ENCODE data around the gene SCARF1.

Gene SCARF1

GRCh38 chr17:1647802-1648171 is 2.3 kb upstream of the SCARF1 start:
- DNase-seq: no peak

- DNase-seq: no peak
Measured at GRCh38 chr17:1646199-1646875, 805 bp upstream of the SCARF1 start.

- DNase-seq: no peak
Measured at GRCh38 chr17:1644493-1645206, 882 bp downstream of the SCARF1 start.

GRCh38 chr17:1643999-1644492 is 1.5 kb downstream of the SCARF1 start:
- no peak for DNase-seq

- DNase-seq: no peak
Measured at GRCh38 chr17:1643293-1643998, 2.1 kb downstream of the SCARF1 start.

- DNase-seq: no peak
Measured at GRCh38 chr17:1641065-1641403, 4.5 kb downstream of the SCARF1 start.

- peak in 1 of 2 donors; percentile 49 for DNase-seq
Measured at GRCh38 chr17:1640329-1641064, 5.0 kb downstream of the SCARF1 start.

GRCh38 chr17:1639549-1640180 is 5.9 kb downstream of the SCARF1 start:
- DNase-seq: no peak

- no peak for DNase-seq
Measured at GRCh38 chr17:1638624-1639300, 6.8 kb downstream of the SCARF1 start.

GRCh38 chr17:1638171-1638590 is 7.4 kb downstream of the SCARF1 start:
- DNase-seq: no peak

GRCh38 chr17:1636732-1637285 is 8.7 kb downstream of the SCARF1 start:
- DNase-seq: no peak

- DNase-seq: no peak
Measured at GRCh38 chr17:1635675-1636465, 9.7 kb downstream of the SCARF1 start.

- no peak for DNase-seq
Measured at GRCh38 chr17:1634841-1635650, 10.5 kb downstream of the SCARF1 start.

GRCh38 chr17:1630662-1631061 is 14.9 kb downstream of the SCARF1 start:
- DNase-seq: no peak

- DNase-seq: no peak
Measured at GRCh38 chr17:1629504-1630310, 15.8 kb downstream of the SCARF1 start.

- peak; percentile 93 to 96 for DNase-seq
Measured at GRCh38 chr17:1628856-1629503, 16.6 kb downstream of the SCARF1 start.

GRCh38 chr17:1627982-1628855 is 17.3 kb downstream of the SCARF1 start, which contains the start of gene SLC43A2:
Gene SLC43A2 (minus strand): TSS chr17:1628834. CDS start chr17:1627874, 960 bp downstream.
- peak; percentile 77 to 87 for DNase-seq
